ENCODE measurements around the gene CGB1. TPM values are rescaled to one million over a fixed set of nuclear protein-coding genes. Genes with fewer than 3 reads are reported as not detected.
A peak's percentile ranks its signal among the peaks of the same experiment; 100 is the strongest.

Gene CGB1
- polyA plus RNA-seq, 1 of the 3 experiments (the other 2 are of a cell fraction): not detected

- H2AFZ ChIP-seq (ENCODE audit: low read depth): no peak overlapping the region
- WGBS (ENCODE audit: low lambda C conversion rate): 64% methylated on average over 22 of the region's 25 CpGs
- H3K27me3 ChIP-seq (ENCODE audit: insufficient read depth): no peaks in the 10 kb centered on the region
- H3K4me3 ChIP-seq (ENCODE audit: low read depth in 2 of 2, low read length in 1 of 2): no peak overlapping the region
- no peaks in the 10 kb centered on the region for H3K9me3 ChIP-seq
- POLR2A ChIA-PET: no interaction called here
- DNase-seq: peak; percentile 31
- H3K9me2 ChIP-seq: no peaks in the 10 kb centered on the region
- no peaks in the 10 kb centered on the region for H4K20me1 ChIP-seq (ENCODE audit: insufficient read depth)
- no peak for TF ChIP-seq USF2 (IDR thresholded peaks at IDR 0.05; ENCODE audit: borderline replicate concordance, low read depth, low read length)
- no peak for TF ChIP-seq RFX5 (IDR thresholded peaks at IDR 0.05; ENCODE audit: low read length)
- no peak for TF ChIP-seq RCOR1 (IDR thresholded peaks at IDR 0.05; ENCODE audit: low read length)
- no peak for TF ChIP-seq TCF12 (IDR thresholded peaks at IDR 0.05)
- TF ChIP-seq, protein P1, sequence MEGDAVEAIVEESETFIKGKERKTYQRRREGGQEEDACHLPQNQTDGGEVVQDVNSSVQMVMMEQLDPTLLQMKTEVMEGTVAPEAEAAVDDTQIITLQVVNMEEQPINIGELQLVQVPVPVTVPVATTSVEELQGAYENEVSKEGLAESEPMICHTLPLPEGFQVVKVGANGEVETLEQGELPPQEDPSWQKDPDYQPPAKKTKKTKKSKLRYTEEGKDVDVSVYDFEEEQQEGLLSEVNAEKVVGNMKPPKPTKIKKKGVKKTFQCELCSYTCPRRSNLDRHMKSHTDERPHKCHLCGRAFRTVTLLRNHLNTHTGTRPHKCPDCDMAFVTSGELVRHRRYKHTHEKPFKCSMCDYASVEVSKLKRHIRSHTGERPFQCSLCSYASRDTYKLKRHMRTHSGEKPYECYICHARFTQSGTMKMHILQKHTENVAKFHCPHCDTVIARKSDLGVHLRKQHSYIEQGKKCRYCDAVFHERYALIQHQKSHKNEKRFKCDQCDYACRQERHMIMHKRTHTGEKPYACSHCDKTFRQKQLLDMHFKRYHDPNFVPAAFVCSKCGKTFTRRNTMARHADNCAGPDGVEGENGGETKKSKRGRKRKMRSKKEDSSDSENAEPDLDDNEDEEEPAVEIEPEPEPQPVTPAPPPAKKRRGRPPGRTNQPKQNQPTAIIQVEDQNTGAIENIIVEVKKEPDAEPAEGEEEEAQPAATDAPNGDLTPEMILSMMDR (IDR thresholded peaks at IDR 0.05): no peak
- TF ChIP-seq NRF1 (IDR thresholded peaks at IDR 0.05; ENCODE audit: low read depth, low read length): no peak
- H3K9ac ChIP-seq: no peak overlapping the region
- no peak overlapping the region for H3K27ac ChIP-seq (ENCODE audit: low read depth in 2 of 2, low read length in 1 of 2)
- H3K79me2 ChIP-seq (ENCODE audit: insufficient read depth): peaks cover 64% of the 10 kb centered on the region
- CTCF ChIA-PET: interaction anchor here (3.0 kb wide), 1 partner anchor 68 kb away, joined by 10 read pairs; the partner anchor contains the start of genes GYS1 and RUVBL2
- H3F3A ChIP-seq (replicated peaks; ENCODE audit: insufficient read depth): peaks cover 12% of the 10 kb centered on the region
- H3K4me1 ChIP-seq (ENCODE audit: control insufficient read depth in 1 of 2, insufficient read depth in 2 of 2, low read depth in 1 of 2, low read length in 1 of 2): peaks cover 0 to 22% of the 10 kb centered on the region in 2 experiments; a peak in 2 of 4 replicates
- H3K36me3 ChIP-seq (replicated peaks in 1 of 2; ENCODE audit: control insufficient read depth in 1 of 2, insufficient read depth in 2 of 2, low read length in 1 of 2): no peaks in the 10 kb centered on the region
- no peak overlapping the region for H3K4me2 ChIP-seq
Measured at GRCh38 chr19:49061445-49061844, 24.8 kb upstream of the CGB1 start.

GRCh38 chr19:49061000-49061399 is 24.3 kb upstream of the CGB1 start:
- Histone ChIP-seq H3K27me3 (ENCODE audit: insufficient read depth) (no peaks in the 10 kb centered on the region), H3K79me2 (ENCODE audit: insufficient read depth) (peaks cover 66% of the 10 kb centered on the region), H3K4me1 (ENCODE audit: control insufficient read depth in 1 of 2, insufficient read depth in 2 of 2, low read depth in 1 of 2, low read length in 1 of 2) (peaks cover 0 to 23% of the 10 kb centered on the region in 2 experiments; a peak in 2 of 4 replicates), H3K27ac (ENCODE audit: low read depth in 2 of 2, low read length in 1 of 2) (no peak overlapping the region), H3F3A (replicated peaks; ENCODE audit: insufficient read depth) (peaks cover 12% of the 10 kb centered on the region), H3K4me2 (no peak overlapping the region), H3K36me3 (replicated peaks in 1 of 2; ENCODE audit: control insufficient read depth in 1 of 2, insufficient read depth in 2 of 2, low read length in 1 of 2) (no peaks in the 10 kb centered on the region), H3K9ac (no peak overlapping the region), H3K9me2 (no peaks in the 10 kb centered on the region), H2AFZ (ENCODE audit: low read depth) (no peak overlapping the region), H4K20me1 (ENCODE audit: insufficient read depth) (no peaks in the 10 kb centered on the region), H3K9me3 (no peaks in the 10 kb centered on the region), H3K4me3 (ENCODE audit: low read depth in 2 of 2, low read length in 1 of 2) (no peak overlapping the region)
- DNase-seq: no peak
- whole genome bisulfite sequencing (ENCODE audit: low lambda C conversion rate): 100% methylated on average over 1 of the region's 2 CpGs
- CTCF ChIA-PET: interaction anchor here (1.4 to 3.0 kb wide), 4 partner anchors 8 to 147 kb away, joined by 3 to 10 read pairs (median 6); partner anchors contain the start of genes GYS1 and RUVBL2
- TF ChIP-seq CHD2 (IDR thresholded peaks at IDR 0.05; ENCODE audit: low read length, partially characterized antibody) (no peak), RCOR1 (IDR thresholded peaks at IDR 0.05; ENCODE audit: low read length) (no peak)
- POLR2A ChIA-PET: no interaction called here

DNA sequence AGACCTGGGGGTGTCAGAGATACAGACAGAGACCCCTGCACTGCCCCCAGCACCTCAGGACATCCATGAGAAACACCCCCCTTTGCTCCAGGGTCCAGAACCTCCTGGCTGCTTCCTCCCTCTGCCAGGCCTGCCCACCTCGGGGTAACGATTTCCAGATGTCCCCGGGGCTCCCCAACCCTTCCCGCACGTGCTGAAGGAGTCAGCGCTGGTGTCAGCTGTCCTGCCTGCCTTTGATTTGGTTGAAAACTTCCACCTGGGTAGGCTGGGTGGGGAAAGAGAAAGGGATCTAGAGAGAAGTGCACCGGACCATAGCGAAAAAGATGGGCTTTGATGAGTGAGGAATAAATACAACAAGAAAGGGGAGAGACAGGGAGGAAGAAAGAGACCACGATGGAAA is 22.4 kb upstream of the CGB1 start:
- Histone ChIP-seq H3K79me2 (ENCODE audit: insufficient read depth) (peaks cover 64% of the 10 kb centered on the region), H3F3A (replicated peaks; ENCODE audit: insufficient read depth) (peaks cover 9% of the 10 kb centered on the region), H3K27ac (ENCODE audit: low read depth in 2 of 2, low read length in 1 of 2) (no peak overlapping the region), H3K4me1 (ENCODE audit: control insufficient read depth in 1 of 2, insufficient read depth in 2 of 2, low read depth in 1 of 2, low read length in 1 of 2) (peaks cover 0 to 15% of the 10 kb centered on the region in 2 experiments; a peak in 2 of 4 replicates), H3K9me2 (no peaks in the 10 kb centered on the region), H3K4me3 (ENCODE audit: low read depth in 2 of 2, low read length in 1 of 2) (no peak overlapping the region), H4K20me1 (ENCODE audit: insufficient read depth) (no peaks in the 10 kb centered on the region), H3K27me3 (ENCODE audit: insufficient read depth) (no peaks in the 10 kb centered on the region), H3K9ac (no peak overlapping the region), H3K4me2 (no peak overlapping the region), H2AFZ (ENCODE audit: low read depth) (no peak overlapping the region), H3K9me3 (no peaks in the 10 kb centered on the region), H3K36me3 (replicated peaks in 1 of 2; ENCODE audit: control insufficient read depth in 1 of 2, insufficient read depth in 2 of 2, low read length in 1 of 2) (no peaks in the 10 kb centered on the region)
- POLR2A ChIA-PET: no interaction called here
- CTCF ChIA-PET: interaction anchor here (0.7 to 3.0 kb wide), 6 partner anchors 13 to 140 kb away, joined by 3 to 10 read pairs (median 4); partner anchors contain the start of genes GYS1 and RUVBL2
- TF ChIP-seq TCF12 (IDR thresholded peaks at IDR 0.05) (peak; percentile 52; the same call in 1 of the 2 replicates), ZBTB33 (IDR thresholded peaks at IDR 0.05; ENCODE audit: borderline replicate concordance, low read depth) (no peak), GATA2 (CRISPR knock-in tag; IDR thresholded peaks at IDR 0.05) (no peak), MXI1 (IDR thresholded peaks at IDR 0.05; ENCODE audit: low read depth, low read length) (0 out of 2 replicates have a peak, but pooled peaks have one; percentile 25), FOSL2 (IDR thresholded peaks at IDR 0.05; ENCODE audit: borderline replicate concordance, low read depth) (no peak), FOXM1 (IDR thresholded peaks at IDR 0.05; ENCODE audit: low read depth) (no peak), RXRA (IDR thresholded peaks at IDR 0.05; ENCODE audit: borderline replicate concordance, low read depth) (no peak)
- TF ChIP-seq, protein P2, sequence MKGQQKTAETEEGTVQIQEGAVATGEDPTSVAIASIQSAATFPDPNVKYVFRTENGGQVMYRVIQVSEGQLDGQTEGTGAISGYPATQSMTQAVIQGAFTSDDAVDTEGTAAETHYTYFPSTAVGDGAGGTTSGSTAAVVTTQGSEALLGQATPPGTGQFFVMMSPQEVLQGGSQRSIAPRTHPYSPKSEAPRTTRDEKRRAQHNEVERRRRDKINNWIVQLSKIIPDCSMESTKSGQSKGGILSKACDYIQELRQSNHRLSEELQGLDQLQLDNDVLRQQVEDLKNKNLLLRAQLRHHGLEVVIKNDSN (IDR thresholded peaks at IDR 0.05; ENCODE audit: borderline replicate concordance, low read depth): no peak
- DNase-seq: peak; percentile 61
- WGBS (ENCODE audit: low lambda C conversion rate): 55% methylated on average over 9 of the region's 9 CpGs

All from SK-N-SH (cell line).